Left renal cortex interstitium (tissue), 4 donors: ENCODE results near the gene SSTR5. TPM values are rescaled to one million over a fixed set of nuclear protein-coding genes. Genes with fewer than 3 reads are reported as not detected.

Experiments used
- DNase-seq, 4 donors: peaks; one replicate each; pipeline ENCODE4 v3.0.0-alpha.2; 2013; ENCODE audit warnings: low read depth in 4 of 4, low spot score in 2 of 4, missing footprints in 1 of 4
- polyA plus RNA-seq, 4 donors: library from polyadenylated mRNA; unstranded; fragments of 120-200 nt; gene quantifications; one replicate each; pipeline ENCODE4 v1.2.1, GENCODE V29; 2013; ENCODE audit not compliant: insufficient read length in 4 of 4

SSTR5 gene
- polyA plus RNA-seq, 4 donors = 0.10 to 0.33 (median 0.29) TPM

DNA sequence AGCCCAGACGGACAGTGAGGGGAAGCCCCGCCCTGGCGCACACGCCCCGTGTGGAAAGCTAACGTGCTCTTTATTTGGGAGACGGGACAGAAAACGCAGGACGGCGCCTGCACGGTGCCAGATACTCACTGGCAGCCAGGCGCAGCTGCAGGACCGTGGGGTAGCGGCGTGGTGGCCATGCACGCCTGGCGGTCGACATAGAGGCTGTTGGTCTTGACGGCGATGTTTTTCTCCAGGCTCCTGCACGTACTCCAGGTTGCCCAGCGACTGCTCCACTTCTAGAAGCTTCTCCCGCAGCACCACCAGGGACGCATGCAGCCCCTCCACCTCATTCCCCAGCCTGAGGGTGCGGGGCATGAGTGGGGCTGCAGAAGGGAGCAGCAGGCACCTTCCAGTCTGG lies 28.6 kb downstream of the SSTR5 start:
- no peak for DNase-seq

DNA sequence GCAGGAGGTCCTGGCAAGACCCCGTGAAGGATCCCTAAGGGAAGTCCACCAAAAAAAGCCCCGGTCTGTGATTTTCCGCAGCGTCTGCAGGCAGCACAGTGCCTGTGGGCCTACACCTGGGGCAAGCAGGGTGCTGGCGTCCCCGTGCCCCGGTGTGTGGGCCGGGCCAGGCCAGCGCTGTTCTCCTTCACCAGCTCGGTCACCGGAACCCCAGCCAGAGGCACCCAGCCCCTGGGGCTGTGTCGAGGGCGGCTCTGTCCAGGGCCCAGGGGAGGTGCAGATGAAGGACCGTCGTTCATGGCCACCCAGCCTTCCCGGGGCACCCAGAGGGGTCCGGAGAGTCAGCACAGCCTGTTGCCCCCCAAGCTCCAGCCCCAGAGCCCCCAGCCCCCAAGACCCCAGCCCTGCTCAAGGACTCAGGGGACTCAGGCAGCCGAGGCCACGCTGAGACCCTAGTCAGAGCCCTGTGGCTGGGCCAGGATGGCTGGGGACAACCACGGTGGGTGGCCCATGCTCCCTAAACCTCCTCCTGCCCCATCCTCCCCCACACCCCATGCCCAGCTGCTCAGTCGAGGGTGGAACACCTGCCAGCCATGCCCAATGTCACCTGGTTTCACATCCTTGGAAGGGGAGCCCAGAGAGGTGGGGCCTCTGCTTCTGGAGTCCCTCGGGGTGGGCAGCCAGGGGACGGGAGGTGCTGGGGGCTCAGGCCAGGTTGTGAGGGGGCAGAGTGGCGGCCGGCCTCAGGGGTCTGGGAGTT lies 29.2 kb downstream of the SSTR5 start:
- no peak for DNase-seq

DNA sequence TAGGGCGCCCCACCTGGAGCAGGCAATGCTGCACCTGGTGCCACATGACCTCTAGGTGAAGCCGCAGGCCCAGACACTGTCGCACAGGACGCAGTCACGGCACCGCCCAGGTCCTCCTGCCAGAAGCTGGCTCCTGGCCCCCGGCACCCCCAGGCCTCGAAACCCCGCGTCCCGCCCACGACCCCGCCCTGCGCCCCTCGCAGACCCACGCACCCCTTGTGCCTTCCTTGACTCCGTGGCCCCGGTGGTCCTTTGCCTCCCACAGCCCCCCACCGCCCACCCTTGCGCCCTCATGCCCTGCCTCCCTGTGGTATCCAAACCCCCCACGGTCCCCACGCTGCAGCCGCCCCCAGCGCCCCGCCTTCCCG lies 29.8 kb downstream of the SSTR5 start:
- no peak for DNase-seq

DNA sequence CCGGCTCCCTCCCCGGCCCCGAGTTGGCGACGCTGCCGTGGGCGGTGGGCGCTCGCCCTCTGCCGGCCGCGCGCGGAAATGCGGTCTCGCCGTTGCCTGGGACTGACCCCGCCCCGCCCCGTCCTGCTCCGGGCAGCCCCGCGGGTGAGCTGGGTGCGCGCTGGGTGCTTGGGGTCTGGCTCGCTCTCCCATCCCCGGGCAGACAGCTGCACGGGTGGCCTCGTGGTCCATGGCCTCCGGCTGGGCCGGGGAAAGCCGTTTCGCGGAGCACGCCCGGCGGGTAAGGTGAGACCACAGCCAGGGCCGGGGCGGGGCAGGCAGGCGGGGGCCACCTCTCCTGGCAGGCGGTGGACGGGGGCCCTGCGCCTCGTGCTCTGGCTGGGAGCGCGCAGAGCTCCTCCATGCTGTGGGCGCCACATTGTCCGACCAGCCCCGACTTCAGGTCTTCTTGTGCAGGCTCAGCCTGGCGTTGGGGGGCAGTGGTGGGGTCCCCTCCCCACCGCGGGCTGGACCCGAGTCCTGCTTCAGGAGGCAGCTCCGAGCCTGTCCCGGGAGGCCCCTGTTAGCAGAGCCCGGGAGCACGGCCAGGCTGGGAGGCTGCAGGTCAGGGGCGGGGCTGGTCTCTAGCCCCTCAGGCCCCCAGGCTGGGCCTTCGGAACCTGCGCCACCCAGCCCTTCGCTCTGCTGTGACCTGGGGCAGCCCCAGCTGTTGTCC lies 30.5 kb downstream of the SSTR5 start:
- DNase-seq = no peak

DNA sequence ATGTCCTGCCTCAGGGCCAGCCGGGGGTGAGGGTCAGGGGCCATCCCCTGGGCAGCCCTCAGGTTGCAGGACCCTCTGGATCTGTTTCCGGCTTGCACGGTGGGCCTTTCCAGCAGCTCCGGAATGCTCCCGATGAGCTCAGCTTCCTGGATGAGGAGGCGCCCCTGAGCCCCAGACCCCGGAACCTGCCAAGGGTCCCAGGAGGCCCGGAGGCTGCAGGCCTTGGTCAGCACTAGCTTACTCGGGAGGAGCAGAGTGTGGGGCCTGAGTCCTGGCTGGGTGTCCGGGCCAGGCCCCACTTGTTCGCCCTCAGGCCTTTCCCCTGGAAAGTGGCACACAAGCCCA lies 31.1 kb downstream of the SSTR5 start:
- no peak for DNase-seq

DNA sequence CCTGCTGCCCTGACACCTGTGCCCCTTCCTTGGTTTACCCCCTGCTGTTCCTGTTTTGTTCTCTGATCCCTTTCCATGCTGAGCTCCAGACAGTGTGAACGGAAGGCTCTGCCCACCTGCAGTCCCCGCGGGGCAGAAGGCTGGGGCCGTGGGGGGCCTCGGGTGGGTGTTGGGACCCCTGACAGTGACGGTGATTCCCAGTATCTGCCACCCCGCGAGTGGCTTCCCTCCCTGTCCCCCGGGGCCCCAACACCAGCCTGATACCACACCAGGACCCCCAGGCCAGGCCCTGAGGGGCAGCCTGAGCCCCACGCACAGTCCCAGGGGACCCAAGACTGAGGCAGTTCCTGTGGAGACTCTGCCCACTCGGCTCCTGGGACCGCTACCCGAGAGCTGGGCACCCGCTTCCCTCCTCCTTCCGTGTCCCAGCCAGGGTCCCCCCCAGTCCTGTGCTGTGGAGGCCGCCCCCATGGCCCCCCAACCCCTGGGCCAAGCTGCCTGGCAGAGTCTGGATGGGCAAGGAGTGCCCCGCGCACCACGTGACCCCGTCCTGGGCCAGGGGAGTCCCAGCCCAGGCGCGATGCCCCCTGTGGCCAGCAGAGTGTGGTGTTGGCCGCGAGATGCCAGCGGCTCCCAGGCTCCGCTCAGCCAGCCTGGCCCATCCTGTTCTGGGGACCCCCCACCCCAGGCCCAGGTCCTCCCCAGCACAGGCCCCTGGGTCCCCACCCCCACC lies 33.5 kb downstream of the SSTR5 start:
- no peak for DNase-seq

DNA sequence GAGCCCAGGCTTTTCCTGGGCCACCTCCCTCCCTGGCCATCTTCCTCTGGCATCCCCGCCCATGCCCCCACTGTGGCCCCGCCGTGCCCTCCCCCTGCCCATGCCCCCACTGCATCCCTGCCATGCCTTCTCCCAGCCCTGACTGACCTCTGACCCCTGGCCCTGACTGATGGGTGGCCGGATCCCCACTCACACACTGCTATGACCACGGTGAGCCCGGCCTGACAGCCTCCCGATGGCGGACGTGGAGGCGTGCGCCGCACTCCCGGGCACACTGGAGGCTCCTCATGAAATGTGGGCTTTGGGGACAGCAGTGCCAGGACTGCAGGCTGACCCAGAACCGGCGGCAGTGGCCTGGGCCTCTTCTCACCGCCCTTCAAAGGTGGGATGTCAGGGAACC lies 34.1 kb downstream of the SSTR5 start:
- no peak for DNase-seq

DNA sequence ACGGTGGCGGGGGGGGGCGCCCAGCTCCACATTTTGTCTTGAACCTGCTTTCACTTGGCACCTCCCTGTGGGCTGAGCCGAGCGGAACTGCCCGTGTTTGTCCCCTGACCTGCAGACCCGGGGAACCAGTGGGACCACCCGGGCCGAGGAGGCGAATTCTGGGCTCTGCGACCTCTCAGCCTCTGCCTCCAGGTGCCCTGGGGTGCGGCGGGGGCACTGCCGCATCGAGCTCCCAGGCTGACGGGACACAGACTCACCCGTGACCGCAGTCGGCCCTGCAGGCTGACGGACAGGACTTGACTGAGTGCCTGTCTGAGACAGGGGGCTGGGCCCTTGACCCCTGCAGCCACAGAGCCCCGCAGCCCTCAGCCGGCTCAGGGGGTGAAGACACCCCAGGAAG lies 34.6 kb downstream of the SSTR5 start:
- DNase-seq = no peak

DNA sequence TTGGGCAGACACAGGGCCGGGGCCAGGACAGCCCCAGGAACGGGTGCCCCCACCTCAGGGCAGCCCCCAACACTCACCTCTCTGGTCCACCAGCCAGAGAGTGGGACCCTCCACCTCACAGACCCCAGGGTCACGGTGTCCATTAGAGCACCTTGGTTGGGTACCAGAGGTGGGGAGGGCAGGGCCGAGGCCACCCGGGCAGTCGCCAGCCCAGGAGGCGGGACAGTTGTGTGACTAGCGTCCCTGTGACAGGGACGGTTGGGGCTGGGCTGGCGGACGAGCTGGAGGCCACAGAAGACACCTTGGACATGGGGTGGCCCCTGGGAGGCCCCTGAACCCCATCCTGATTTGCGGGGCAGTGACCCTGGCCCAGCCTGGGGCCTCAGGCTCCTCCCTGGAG lies 35.2 kb downstream of the SSTR5 start:
- DNase-seq = no peak

DNA sequence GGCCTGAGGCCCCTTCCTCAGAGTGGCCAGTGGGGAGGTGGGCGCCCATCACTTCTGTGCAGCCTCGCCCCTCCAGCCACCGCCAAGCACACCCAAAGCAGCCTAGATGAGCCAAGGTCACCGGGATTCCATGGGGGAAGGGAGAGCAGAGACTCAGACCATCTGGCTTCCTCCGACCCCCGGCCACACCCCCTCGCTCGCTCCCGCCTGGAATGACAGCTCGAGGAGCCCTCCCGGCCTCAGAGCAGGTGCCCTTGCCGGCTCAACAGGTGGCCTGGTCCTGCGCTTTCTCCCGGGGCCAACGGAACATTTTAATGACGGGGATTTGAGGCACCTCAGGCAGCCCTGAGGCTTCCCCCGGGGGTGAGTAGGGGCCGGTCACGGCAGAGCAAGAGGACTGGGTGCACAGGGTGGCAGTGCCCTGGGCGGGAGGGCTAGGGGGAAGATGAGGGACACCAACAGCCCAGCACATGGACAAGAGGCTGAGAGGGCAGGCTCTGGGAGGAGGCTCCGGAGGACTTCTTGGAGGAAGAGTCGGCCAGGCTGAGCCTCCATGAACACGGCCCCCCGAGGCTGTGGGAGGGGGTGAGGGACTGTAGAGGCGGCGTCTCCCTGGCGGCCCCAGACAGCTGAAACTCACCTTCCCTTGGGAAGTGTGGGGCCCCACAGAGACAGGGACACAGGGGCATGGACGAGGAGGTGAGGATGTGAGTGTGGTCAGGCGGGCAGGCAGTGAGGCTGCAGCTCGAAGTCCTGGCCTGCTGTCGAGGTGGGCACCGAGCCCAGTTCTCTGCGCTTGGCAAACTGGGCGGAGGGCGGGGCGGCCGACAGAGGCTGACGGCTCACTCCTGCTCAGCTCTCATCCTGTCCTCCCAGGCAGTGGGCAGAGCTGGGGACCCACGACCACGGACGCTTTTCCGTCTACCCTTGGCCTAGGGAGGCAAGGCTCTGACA lies 36.0 kb downstream of the SSTR5 start:
- no peak for DNase-seq

DNA sequence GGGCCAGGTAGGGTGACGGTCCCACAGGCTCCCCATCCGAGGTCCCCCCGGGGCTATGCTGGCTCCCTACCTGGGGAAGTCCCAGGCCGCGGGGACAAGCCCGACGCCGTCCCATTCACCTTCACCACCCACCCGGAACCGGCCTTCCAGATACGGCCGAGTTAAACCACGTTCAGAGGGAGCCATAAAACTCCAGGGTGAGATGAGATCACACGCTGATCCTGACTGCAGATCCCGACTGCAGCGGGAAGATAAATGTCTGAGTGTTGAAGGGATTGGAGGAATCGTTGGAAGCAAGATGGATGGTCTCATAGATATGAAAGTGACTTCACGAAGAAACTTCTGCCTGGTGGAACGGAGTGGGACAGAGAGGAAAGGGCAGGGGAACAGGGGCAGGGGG lies 37.1 kb downstream of the SSTR5 start:
- no peak for DNase-seq

DNA sequence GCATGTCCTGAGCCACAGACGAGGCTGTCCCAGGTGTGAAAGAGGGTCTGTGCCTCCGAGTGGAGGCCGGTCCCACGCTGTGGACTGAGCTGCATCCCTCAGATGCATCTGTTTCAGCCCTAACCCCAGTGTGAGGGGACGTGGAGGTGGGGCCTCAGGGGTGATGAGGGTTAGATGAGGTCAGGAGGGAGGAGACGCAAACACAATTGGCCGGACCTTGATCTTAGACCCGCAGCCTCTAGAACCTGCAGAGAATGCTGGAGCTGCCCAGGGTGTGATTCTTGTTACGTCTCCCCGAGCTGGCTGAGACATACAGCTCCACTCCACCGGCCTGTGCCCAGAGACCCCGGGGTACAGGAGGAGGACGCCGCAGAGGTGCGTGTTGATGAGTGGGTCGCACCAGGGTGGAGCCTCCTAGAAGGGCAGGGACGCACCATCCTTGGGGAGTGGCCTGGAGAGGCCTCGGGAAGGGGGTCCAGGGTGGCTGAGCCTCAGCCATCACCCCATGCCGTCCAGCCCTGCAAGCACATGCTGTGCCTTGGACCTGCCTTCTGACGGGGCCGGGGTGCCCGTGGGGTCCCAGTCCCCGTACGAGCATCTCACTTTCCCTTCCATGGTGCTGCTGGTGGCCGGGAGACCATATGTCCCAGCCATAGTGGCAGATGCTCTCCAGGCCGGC lies 40.1 kb downstream of the SSTR5 start:
- DNase-seq = no peak

DNA sequence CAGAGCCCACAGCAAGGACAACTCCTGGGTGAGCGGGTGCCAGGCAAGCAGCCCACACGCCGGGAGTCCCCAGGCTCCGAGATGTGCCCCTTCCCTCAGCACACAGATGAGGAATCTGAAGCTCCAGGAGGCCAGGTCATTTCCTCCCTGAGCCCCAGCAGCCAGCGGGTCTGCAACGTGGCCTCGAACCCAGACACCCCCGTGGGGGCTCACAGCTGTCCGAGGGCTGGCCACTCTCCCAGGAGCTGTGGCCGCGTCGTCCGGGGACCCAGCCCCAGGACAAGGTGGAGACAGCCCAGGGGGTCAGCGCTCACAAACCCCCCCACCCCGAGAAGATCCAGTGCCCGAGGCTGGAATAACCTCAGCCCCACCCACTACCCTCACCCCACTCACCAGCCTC lies 40.9 kb downstream of the SSTR5 start:
- DNase-seq = no peak

DNA sequence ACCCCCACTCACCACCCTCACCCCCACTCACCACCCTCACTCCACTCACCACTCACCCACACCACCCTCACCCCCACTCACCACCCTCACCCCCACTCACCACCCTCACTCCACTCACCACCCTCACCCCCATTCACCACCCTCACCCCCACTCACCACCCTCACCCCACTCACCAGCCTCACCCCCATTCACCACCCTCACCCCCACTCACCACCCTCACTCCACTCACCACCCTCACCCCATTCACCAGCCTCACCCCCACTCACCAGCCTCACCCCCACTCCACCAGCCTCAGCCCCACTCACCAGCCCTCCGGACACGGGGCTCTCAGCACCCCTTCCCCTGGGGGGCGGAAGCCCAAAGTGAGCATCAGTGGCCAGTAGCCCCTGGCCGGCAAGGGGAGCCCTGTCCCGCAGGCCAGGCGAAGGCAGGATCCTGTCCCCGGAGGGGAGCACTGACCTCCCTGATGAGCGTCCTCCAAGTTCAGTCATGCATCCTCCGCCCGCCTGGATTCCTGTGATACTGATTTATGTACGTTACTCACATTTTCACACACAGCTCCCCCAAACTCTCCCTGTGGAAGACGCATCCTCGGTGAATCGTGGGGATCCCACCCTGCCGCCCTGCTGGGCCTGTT lies 41.5 kb downstream of the SSTR5 start:
- no peak for DNase-seq

DNA sequence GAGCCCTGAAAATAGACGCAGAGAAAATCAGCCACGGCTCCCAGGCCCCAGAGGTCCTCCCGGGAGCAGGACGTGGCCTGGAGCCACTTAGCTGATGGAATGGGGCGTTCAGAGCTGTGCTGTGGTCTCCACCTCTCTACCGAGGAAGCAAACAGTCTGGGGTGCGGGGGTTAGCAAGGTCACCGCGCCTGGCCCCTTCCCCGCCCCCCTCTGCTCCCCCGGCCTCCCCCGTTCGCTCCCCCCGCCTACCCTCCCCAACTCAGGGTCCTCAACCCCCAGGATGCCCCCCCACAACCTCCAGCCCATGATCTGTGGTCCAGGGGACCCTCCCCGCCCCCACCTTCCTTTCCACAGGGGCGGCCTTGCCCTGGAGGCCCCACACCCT lies 44.1 kb downstream of the SSTR5 start:
- no peak for DNase-seq

DNA sequence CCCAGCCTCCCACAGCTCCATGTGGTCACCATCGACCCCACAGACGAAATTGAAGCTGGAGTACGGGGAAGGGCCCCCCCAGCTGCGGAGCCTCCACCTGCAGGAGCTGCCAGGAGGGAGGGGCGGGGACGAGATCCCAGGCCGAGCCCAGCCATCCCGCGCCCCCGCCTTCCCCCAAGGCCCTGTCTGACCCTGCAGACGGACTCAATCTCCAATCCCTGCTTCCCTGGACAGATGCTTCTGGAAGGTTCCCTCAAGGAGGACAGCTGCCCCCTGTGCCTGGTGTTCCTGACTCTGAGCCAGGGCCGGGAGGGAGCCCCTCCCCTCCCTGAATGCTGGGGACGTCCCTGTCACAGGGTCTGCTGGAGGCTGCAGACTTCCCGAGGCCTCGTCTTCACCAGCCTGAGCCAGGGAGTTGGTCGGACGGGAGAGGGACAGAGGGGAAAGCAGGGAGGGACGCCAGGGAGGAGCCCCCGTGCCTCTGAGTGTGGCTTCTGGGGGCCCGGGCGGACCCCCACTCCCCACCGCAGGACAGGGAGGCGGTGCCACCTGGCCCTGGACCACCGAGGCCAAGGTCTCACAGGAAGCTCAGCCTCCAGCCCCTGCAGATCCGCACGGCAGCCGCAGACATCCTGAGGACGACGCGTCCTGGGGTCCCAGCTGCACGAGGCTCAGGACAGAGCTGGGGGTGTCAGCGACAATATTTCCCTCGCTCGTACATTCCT lies 44.8 kb downstream of the SSTR5 start:
- no peak for DNase-seq

DNA sequence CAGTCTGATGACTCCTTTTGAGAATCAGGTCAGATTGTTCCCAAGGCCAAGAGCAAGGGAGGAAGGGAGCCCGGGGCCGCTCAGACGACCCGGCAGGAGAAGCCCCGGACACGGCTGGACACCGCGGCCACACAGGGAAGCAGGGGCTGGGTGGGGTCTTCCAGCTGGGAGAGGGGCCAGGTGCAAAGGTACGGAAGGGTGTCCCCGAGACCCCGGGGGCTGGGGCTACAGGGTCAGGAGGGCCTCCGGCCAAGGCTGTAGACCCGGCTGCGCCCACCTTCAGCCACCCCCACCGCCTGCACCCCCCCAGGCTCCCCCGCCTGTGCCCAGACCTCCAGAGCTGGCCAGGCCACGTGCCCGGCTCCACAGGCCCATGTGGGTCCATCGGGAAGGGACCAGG lies 45.4 kb downstream of the SSTR5 start:
- DNase-seq = no peak

DNA sequence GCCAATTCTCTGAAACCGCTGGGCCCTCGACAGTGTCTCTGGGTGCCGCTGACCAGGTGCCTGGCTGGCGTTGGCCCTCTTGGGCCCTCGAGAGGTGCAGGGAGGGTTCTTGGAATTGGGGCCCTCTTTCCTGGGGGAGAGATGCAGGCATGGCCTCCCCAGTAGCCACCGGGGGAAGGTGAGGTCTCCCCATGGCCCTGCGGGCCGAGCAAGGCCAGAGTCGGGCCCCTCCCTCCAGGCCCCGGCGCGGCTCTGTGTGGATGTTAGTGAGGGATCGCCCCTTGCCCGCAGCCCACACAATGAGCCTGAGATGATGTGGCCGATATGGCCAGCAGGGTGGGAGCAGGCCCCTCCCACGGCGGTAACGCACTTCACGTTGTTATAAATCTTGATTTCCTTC lies 46.6 kb downstream of the SSTR5 start:
- DNase-seq = no peak
